ELR (cell line): Measurements from ENCODE around the gene NPAS3.

ENCODE experiments used
- DNase-seq: peaks from one replicate; pipeline ENCODE4 v3.0.0-alpha.2; 2015; ENCODE audit warnings: low read depth

The NPAS3 gene

GRCh38 chr14:32938719-32939253, at the start of gene NPAS3:
Gene NPAS3, plus strand, starts transcription at chr14:32938879.
- peak; percentile 13 for DNase-seq

- peak; percentile 43 for DNase-seq
Observed at GRCh38 chr14:32896979-32897697, 41.5 kb upstream of the NPAS3 start.

GRCh38 chr14:32897698-32898064, 41.0 kb upstream of the NPAS3 start:
- peak; percentile 3 for DNase-seq

- DNase-seq = no peak
Observed at GRCh38 chr14:32898876-32899275, 39.8 kb upstream of the NPAS3 start.

GRCh38 chr14:32900547-32900946, 38.1 kb upstream of the NPAS3 start:
- no peak for DNase-seq

GRCh38 chr14:32905013-32905412, 33.7 kb upstream of the NPAS3 start:
- no peak for DNase-seq

GRCh38 chr14:32906672-32907071, 32.0 kb upstream of the NPAS3 start:
- no peak for DNase-seq

- DNase-seq = no peak
Observed at GRCh38 chr14:32908196-32909084, 30.2 kb upstream of the NPAS3 start.

- no peak for DNase-seq
Observed at GRCh38 chr14:32913725-32914124, 25.0 kb upstream of the NPAS3 start.

- DNase-seq = no peak
Observed at GRCh38 chr14:32914391-32914790, 24.3 kb upstream of the NPAS3 start.

- DNase-seq = no peak
Observed at GRCh38 chr14:32920696-32921276, 17.9 kb upstream of the NPAS3 start.

- DNase-seq = no peak
Observed at GRCh38 chr14:32925439-32925838, 13.2 kb upstream of the NPAS3 start.

- no peak for DNase-seq
Observed at GRCh38 chr14:32932302-32932913, 6.3 kb upstream of the NPAS3 start.

- no peak for DNase-seq
Observed at GRCh38 chr14:32932914-32933628, 5.6 kb upstream of the NPAS3 start.

- peak; percentile 14 for DNase-seq
Observed at GRCh38 chr14:32933629-32934072, 5.0 kb upstream of the NPAS3 start.

- no peak for DNase-seq
Observed at GRCh38 chr14:32934073-32934880, 4.4 kb upstream of the NPAS3 start.

- DNase-seq = no peak
Observed at GRCh38 chr14:32934881-32935633, 3.6 kb upstream of the NPAS3 start.

- peak; percentile 48 for DNase-seq
Observed at GRCh38 chr14:32939254-32940065, 781 bp downstream of the NPAS3 start.

GRCh38 chr14:32940066-32940651, 1.5 kb downstream of the NPAS3 start:
- DNase-seq = no peak
